H9 (cell line): ENCODE measurements around the gene C16orf89. TPM values are rescaled to one million over a fixed set of nuclear protein-coding genes. Genes with fewer than 3 reads are reported as not detected.

Experiments
- DNase-seq: peaks from one replicate; pipeline ENCODE4 v3.0.0-alpha.2; 2017
- H2AFZ ChIP-seq: one replicate; pipeline ENCODE4 v1.6.1; 2013; ENCODE audit warnings: mild to moderate bottlenecking, low read length, control low read depth, moderate library complexity
- H2AK5ac ChIP-seq: 2 replicates; pipeline ENCODE4 v1.6.1; 2013; ENCODE audit warnings: low read length, control low read depth, mixed read lengths; ENCODE audit not compliant: insufficient read length
- H2BK120ac ChIP-seq: one replicate; pipeline ENCODE4 v1.6.1; 2013; ENCODE audit warnings: low read depth, mild to moderate bottlenecking, low read length, control low read depth, inconsistent platforms; ENCODE audit not compliant: poor library complexity, severe bottlenecking
- H2BK12ac ChIP-seq: 2 replicates; pipeline ENCODE4 v1.6.1; 2013; ENCODE audit warnings: low read length, control low read depth, mixed read lengths, low read depth; ENCODE audit not compliant: insufficient read length
- H2BK15ac ChIP-seq: 2 replicates; pipeline ENCODE4 v1.6.1; 2013; ENCODE audit warnings: low read depth, low read length, control low read depth
- H2BK20ac ChIP-seq: one replicate; pipeline ENCODE4 v1.6.1; 2013; ENCODE audit warnings: low read depth, mild to moderate bottlenecking, low read length, control low read depth, inconsistent platforms; ENCODE audit not compliant: poor library complexity, severe bottlenecking
- H2BK5ac ChIP-seq: 2 replicates; pipeline ENCODE4 v1.6.1; 2013; ENCODE audit warnings: low read length, control low read depth, mixed read lengths; ENCODE audit not compliant: insufficient read length
- H3K14ac ChIP-seq: 2 replicates; pipeline ENCODE4 v1.6.1; 2013; ENCODE audit warnings: low read length, control low read depth; ENCODE audit not compliant: insufficient read depth
- H3K18ac ChIP-seq: 2 replicates; pipeline ENCODE4 v1.6.1; 2013; ENCODE audit warnings: low read depth, mild to moderate bottlenecking, mixed read lengths, low read length, control low read depth; ENCODE audit not compliant: insufficient read length
- H3K23ac ChIP-seq: 2 replicates; pipeline ENCODE4 v1.6.1; 2013; ENCODE audit warnings: low read length, control low read depth, mixed read lengths, low read depth; ENCODE audit not compliant: insufficient read length
- H3K23me2 ChIP-seq: 2 replicates; pipeline ENCODE4 v1.6.1; 2013; ENCODE audit warnings: low read depth, mild to moderate bottlenecking, mixed read lengths, low read length, control low read depth; ENCODE audit not compliant: insufficient read length, poor library complexity, severe bottlenecking
- H3K27ac ChIP-seq: 2 replicates; pipeline ENCODE4 v1.5.1; 2013; ENCODE audit warnings: low read length, control low read depth, mixed read lengths, low read depth; ENCODE audit not compliant: insufficient read length
- H3K27me3 ChIP-seq: 2 replicates; pipeline ENCODE4 v1.6.1; 2013; ENCODE audit warnings: low read length, control low read depth, inconsistent platforms; ENCODE audit not compliant: insufficient read depth
- H3K4ac ChIP-seq: 2 replicates; pipeline ENCODE4 v1.6.1; 2013; ENCODE audit warnings: low read depth, mild to moderate bottlenecking, control low read depth, inconsistent platforms, low read length, moderate library complexity
- H3K4me1 ChIP-seq: 2 replicates; pipeline ENCODE4 v1.6.1; 2013; ENCODE audit warnings: low read length, control low read depth, inconsistent platforms; ENCODE audit not compliant: insufficient read depth
- H3K4me2 ChIP-seq: 2 replicates; pipeline ENCODE4 v1.6.1; 2013; ENCODE audit warnings: low read length, control low read depth, mixed read lengths; ENCODE audit not compliant: insufficient read length, insufficient read depth
- H3K56ac ChIP-seq: 2 replicates; pipeline ENCODE4 v1.6.1; 2013; ENCODE audit warnings: low read depth, mild to moderate bottlenecking, mixed read lengths, low read length, control low read depth; ENCODE audit not compliant: insufficient read length
- H3K79me1 ChIP-seq: 2 replicates; pipeline ENCODE4 v1.6.1; 2013; ENCODE audit warnings: low read depth, mild to moderate bottlenecking, moderate library complexity, low read length, control low read depth, inconsistent platforms; ENCODE audit not compliant: insufficient read depth, poor library complexity, severe bottlenecking
- H3K79me2 ChIP-seq: 2 replicates; pipeline ENCODE4 v1.6.1; 2013; ENCODE audit warnings: low read length, control low read depth, inconsistent platforms; ENCODE audit not compliant: insufficient read depth
- H3K9ac ChIP-seq: 2 replicates; pipeline ENCODE4 v1.6.1; 2013; ENCODE audit warnings: low read length, control low read depth, mixed read lengths; ENCODE audit not compliant: insufficient read length; ENCODE audit errors: extremely low read depth
- H3K9me3 ChIP-seq: one replicate; pipeline ENCODE4 v1.6.1; 2013; ENCODE audit warnings: low read depth, low read length, inconsistent platforms; ENCODE audit not compliant: control insufficient read depth
- H3T11ph ChIP-seq: one replicate; pipeline ENCODE4 v1.6.1; 2013; ENCODE audit warnings: mild to moderate bottlenecking, low read length, control low read depth, inconsistent platforms
- H4K20me1 ChIP-seq: one replicate; pipeline ENCODE4 v1.6.1; 2013; ENCODE audit not compliant: control insufficient read depth, insufficient read length, insufficient read depth
- H4K5ac ChIP-seq: 2 replicates; pipeline ENCODE4 v1.6.1; 2013; ENCODE audit warnings: low read depth, mild to moderate bottlenecking, mixed read lengths, low read length, control low read depth; ENCODE audit not compliant: insufficient read length
- H4K8ac ChIP-seq: replicated peaks from 2 replicates; pipeline ENCODE4 v1.6.1; 2013; ENCODE audit warnings: low read length, control low read depth, mixed read lengths, low read depth; ENCODE audit not compliant: insufficient read length
- H4K91ac ChIP-seq: 2 replicates; pipeline ENCODE4 v1.6.1; 2013; ENCODE audit warnings: low read depth, mild to moderate bottlenecking, moderate library complexity, mixed read lengths, low read length, control low read depth; ENCODE audit not compliant: insufficient read length
- H3K27ac Mint-ChIP-seq, 3 experiments: 2 replicates in 2 of 3; 3 replicates in 1 of 3; pipeline ENCODE4 v1.8.0; 2020 to 2021; ENCODE audit warnings: mixed read lengths in 3 of 3, mild to moderate bottlenecking in 1 of 3, moderate library complexity in 1 of 3
- H3K27me3 Mint-ChIP-seq: 2 replicates; pipeline ENCODE4 v1.8.0; 2021; ENCODE audit warnings: low read depth, mild to moderate bottlenecking, moderate library complexity, mixed read lengths
- H3K36me3 Mint-ChIP-seq, 3 experiments: 2 replicates in 2 of 3; 3 replicates in 1 of 3; pipeline ENCODE4 v1.8.0; 2020 to 2021; ENCODE audit warnings: low read depth in 3 of 3, mixed read lengths in 3 of 3; ENCODE audit not compliant: insufficient read depth in 1 of 3
- H3K4me1 Mint-ChIP-seq, 2 experiments: 2 replicates each; pipeline ENCODE4 v1.8.0; 2020; ENCODE audit warnings: mixed read lengths in 2 of 2
- H3K4me3 Mint-ChIP-seq, 2 experiments: 2 replicates in 1 of 2; 3 replicates in 1 of 2; pipeline ENCODE4 v1.8.0; 2020 to 2021; ENCODE audit warnings: mild to moderate bottlenecking in 2 of 2, mixed read lengths in 2 of 2, moderate library complexity in 1 of 2
- H3K9me3 Mint-ChIP-seq, 2 experiments: 2 replicates in 1 of 2; 3 replicates in 1 of 2; pipeline ENCODE4 v1.8.0; 2020; ENCODE audit warnings: mild to moderate bottlenecking in 2 of 2, mixed read lengths in 2 of 2, moderate library complexity in 1 of 2
- WGBS: extraction: QIAGEN DNeasy Blood & Tissue Kit; methylation state at CpG from one replicate; pipeline ENCODE4 v1.1.7; 2013; ENCODE audit warnings: missing lambda C conversion rate, low lambda C conversion rate, mixed read lengths; ENCODE audit not compliant: insufficient read length; ENCODE audit errors: extremely low coverage; 5-methylcytosine and 5-hydroxymethylcytosine counted together
- total RNA-seq: library from RNA; stranded (reverse); gene quantifications from 2 replicates; pipeline ENCODE4 v1.2.1, GENCODE V29; 2021
- TF ChIP-seq, protein P1 (sequence below): fragments of 200-600 bp; sonication (generic); conservative IDR thresholded peaks from 3 replicates; pipeline ENCODE4 v1.8.0; 2021; ENCODE audit warnings: antibody characterized with exemption, mild to moderate bottlenecking

The C16orf89 gene
- total RNA-seq, 1 experiment from 2014 or later, result 2.5 TPM

GRCh38 chr16:5003211-5003610 is 62.5 kb downstream of the C16orf89 start:
- H3K27me3 Mint-ChIP-seq, result peaks cover 3% of the 10 kb centered on the region; the same call in 1 of the 2 replicates
- H3K27ac ChIP-seq, result no peak overlapping the region
- TF ChIP-seq, protein P1, sequence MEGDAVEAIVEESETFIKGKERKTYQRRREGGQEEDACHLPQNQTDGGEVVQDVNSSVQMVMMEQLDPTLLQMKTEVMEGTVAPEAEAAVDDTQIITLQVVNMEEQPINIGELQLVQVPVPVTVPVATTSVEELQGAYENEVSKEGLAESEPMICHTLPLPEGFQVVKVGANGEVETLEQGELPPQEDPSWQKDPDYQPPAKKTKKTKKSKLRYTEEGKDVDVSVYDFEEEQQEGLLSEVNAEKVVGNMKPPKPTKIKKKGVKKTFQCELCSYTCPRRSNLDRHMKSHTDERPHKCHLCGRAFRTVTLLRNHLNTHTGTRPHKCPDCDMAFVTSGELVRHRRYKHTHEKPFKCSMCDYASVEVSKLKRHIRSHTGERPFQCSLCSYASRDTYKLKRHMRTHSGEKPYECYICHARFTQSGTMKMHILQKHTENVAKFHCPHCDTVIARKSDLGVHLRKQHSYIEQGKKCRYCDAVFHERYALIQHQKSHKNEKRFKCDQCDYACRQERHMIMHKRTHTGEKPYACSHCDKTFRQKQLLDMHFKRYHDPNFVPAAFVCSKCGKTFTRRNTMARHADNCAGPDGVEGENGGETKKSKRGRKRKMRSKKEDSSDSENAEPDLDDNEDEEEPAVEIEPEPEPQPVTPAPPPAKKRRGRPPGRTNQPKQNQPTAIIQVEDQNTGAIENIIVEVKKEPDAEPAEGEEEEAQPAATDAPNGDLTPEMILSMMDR, result no peak

More at GRCh38 chr16:5003211-5003610, 62.5 kb downstream of the C16orf89 start:
- H2BK20ac ChIP-seq, result no peak overlapping the region
- no peak overlapping the region for H3K23ac ChIP-seq
- no peak overlapping the region for H4K8ac ChIP-seq
- no peaks in the 10 kb centered on the region for H4K20me1 ChIP-seq
- no peak overlapping the region for H3T11ph ChIP-seq
- WGBS, result no CpG with 5 or more reads among the region's 12 CpGs
- no peaks in the 10 kb centered on the region for H3K79me2 ChIP-seq
- no peak overlapping the region for H2BK120ac ChIP-seq
- no peak for DNase-seq
- no peak overlapping the region for H3K18ac ChIP-seq
- H4K5ac ChIP-seq, result no peak overlapping the region
- no peak overlapping the region for H2AK5ac ChIP-seq
- no peak overlapping the region for H3K56ac ChIP-seq
- no peaks in the 10 kb centered on the region for H3K4me1 ChIP-seq
- no peak overlapping the region for H2BK12ac ChIP-seq
- no peak overlapping the region for H2AFZ ChIP-seq
- Mint-ChIP-seq H3K36me3 (no peaks in the 10 kb centered on the region), H3K27ac (no peak overlapping the region), H3K9me3 (no peaks in the 10 kb centered on the region), H3K4me1 (no peaks in the 10 kb centered on the region), H3K4me3 (no peak overlapping the region)
- H3K9ac ChIP-seq, result no peak overlapping the region
- no peak overlapping the region for H3K14ac ChIP-seq
- no peaks in the 10 kb centered on the region for H3K23me2 ChIP-seq
- H3K4ac ChIP-seq, result no peak overlapping the region
- no peak overlapping the region for H3K4me2 ChIP-seq
- no peaks in the 10 kb centered on the region for H3K79me1 ChIP-seq
- no peak overlapping the region for H2BK5ac ChIP-seq
- H4K91ac ChIP-seq, result no peak overlapping the region
- no peaks in the 10 kb centered on the region for H3K27me3 ChIP-seq
- no peaks in the 10 kb centered on the region for H3K9me3 ChIP-seq
- no peak overlapping the region for H2BK15ac ChIP-seq
